ENCODE results near the gene SCN2B. TPM values are rescaled to one million over a fixed set of nuclear protein-coding genes. Genes with fewer than 3 reads are reported as not detected.
A peak's percentile ranks its signal among the peaks of the same experiment; 100 is the strongest.

The SCN2B gene
- total RNA-seq, 1 experiment from 2014 or later, result not detected

GRCh38 chr11:118175031-118175992 is 1.1 kb downstream of the SCN2B start:
- DNase-seq (ENCODE audit: low read depth), result no peak

- DNase-seq (ENCODE audit: low read depth), result no peak
These were observed 2.4 kb downstream of the SCN2B start for GRCh38 chr11:118174006-118174567.

GRCh38 chr11:118172356-118172755 is 4.1 kb downstream of the SCN2B start:
- DNase-seq (ENCODE audit: low read depth), result no peak

- DNase-seq (ENCODE audit: low read depth), result peak; percentile 34
These were observed 5.0 kb downstream of the SCN2B start for GRCh38 chr11:118171269-118172062.

GRCh38 chr11:118170882-118171268 is 5.6 kb downstream of the SCN2B start:
- no peak for DNase-seq (ENCODE audit: low read depth)

GRCh38 chr11:118170231-118170630 is 6.2 kb downstream of the SCN2B start:
- DNase-seq (ENCODE audit: low read depth), result no peak

- no peak for DNase-seq (ENCODE audit: low read depth)
These were observed 6.9 kb downstream of the SCN2B start for GRCh38 chr11:118169300-118170140.

GRCh38 chr11:118168751-118169150 is 7.7 kb downstream of the SCN2B start:
- no peak for DNase-seq (ENCODE audit: low read depth)

GRCh38 chr11:118168316-118168715 is 8.1 kb downstream of the SCN2B start:
- DNase-seq (ENCODE audit: low read depth), result no peak

GRCh38 chr11:118167906-118168305 is 8.5 kb downstream of the SCN2B start:
- no peak for DNase-seq (ENCODE audit: low read depth)

GRCh38 chr11:118167253-118167652 is 9.2 kb downstream of the SCN2B start:
- DNase-seq (ENCODE audit: low read depth), result no peak

GRCh38 chr11:118166641-118167040 is 9.8 kb downstream of the SCN2B start:
- no peak for DNase-seq (ENCODE audit: low read depth)

GRCh38 chr11:118164885-118165284 is 11.6 kb downstream of the SCN2B start:
- no peak for DNase-seq (ENCODE audit: low read depth)

- DNase-seq (ENCODE audit: low read depth), result no peak
These were observed 12.9 kb downstream of the SCN2B start for GRCh38 chr11:118163494-118163893.

GRCh38 chr11:118162846-118163245 is 13.6 kb downstream of the SCN2B start:
- DNase-seq (ENCODE audit: low read depth), result no peak

- DNase-seq (ENCODE audit: low read depth), result no peak
These were observed 14.7 kb downstream of the SCN2B start for GRCh38 chr11:118161786-118162185.

- DNase-seq (ENCODE audit: low read depth), result no peak
These were observed 19.1 kb downstream of the SCN2B start for GRCh38 chr11:118157186-118157895.

- DNase-seq (ENCODE audit: low read depth), result no peak
These were observed 19.8 kb downstream of the SCN2B start for GRCh38 chr11:118156531-118157185.

GRCh38 chr11:118155776-118156530 is 20.5 kb downstream of the SCN2B start:
- no peak for DNase-seq (ENCODE audit: low read depth)

All from RPMI7951 (cell line).